CD8-positive, alpha-beta memory T cell (primary cell): Measurements from ENCODE around the gene ARAP2. TPM values are rescaled to one million over a fixed set of nuclear protein-coding genes. Genes with fewer than 3 reads are reported as not detected.

Experiments
- CTCF ChIA-PET: fragments of 350-600 bp; sonication (Branson Sonifier 250); formaldehyde crosslinking; loops from one replicate; lab custom pipeline; 2021; ENCODE audit warnings: antibody characterized with exemption; lab: Charles Lee
- POLR2A ChIA-PET: fragments of 350-600 bp; sonication (Branson Sonifier 250); formaldehyde crosslinking; loops from one replicate; lab custom pipeline; 2021; ENCODE audit warnings: antibody characterized with exemption; lab: Charles Lee
- DNase-seq, 5 donors: peaks; one replicate each; pipeline versions ENCODE4 v3.0.0 to v3.0.0-alpha.2; 2020 to 2022; ENCODE audit warnings: mixed read lengths in 1 of 5
- H3K27ac ChIP-seq: one replicate; pipeline ENCODE4 v1.7.0; 2013; ENCODE audit warnings: low read depth, mild to moderate bottlenecking, low read length, moderate library complexity
- H3K27me3 ChIP-seq: 2 replicates; pipeline ENCODE4 v1.7.0; 2013; ENCODE audit warnings: low read length, mild to moderate bottlenecking; ENCODE audit not compliant: insufficient read depth, poor library complexity, severe bottlenecking
- H3K36me3 ChIP-seq: 2 replicates; pipeline ENCODE4 v1.7.0; 2013; ENCODE audit warnings: mild to moderate bottlenecking, low read length, moderate library complexity; ENCODE audit not compliant: insufficient read depth
- H3K4me1 ChIP-seq: 2 replicates; pipeline ENCODE4 v1.7.0; 2013; ENCODE audit warnings: mild to moderate bottlenecking, low read length, moderate library complexity; ENCODE audit not compliant: insufficient read depth
- H3K4me3 ChIP-seq: 2 replicates; pipeline ENCODE4 v1.7.0; 2013; ENCODE audit warnings: mild to moderate bottlenecking, low read length
- H3K9me3 ChIP-seq: 2 replicates; pipeline ENCODE4 v1.7.0; 2013; ENCODE audit warnings: mild to moderate bottlenecking, low read length
- H3K27ac Mint-ChIP-seq, 8 donors: one replicate each; pipeline ENCODE4 v1.8.0; 2020 to 2021; ENCODE audit warnings: mixed read lengths in 8 of 8, mild to moderate bottlenecking in 6 of 8, inconsistent platforms in 3 of 8, moderate library complexity in 3 of 8
- H3K27me3 Mint-ChIP-seq, 2 donors: one replicate each; pipeline ENCODE4 v1.8.0; 2020 to 2021; ENCODE audit warnings: mixed read lengths in 2 of 2, mild to moderate bottlenecking in 1 of 2, moderate library complexity in 1 of 2
- H3K36me3 Mint-ChIP-seq, 3 donors: one replicate each; pipeline ENCODE4 v1.8.0; 2020 to 2021; ENCODE audit warnings: mixed read lengths in 3 of 3, inconsistent platforms in 1 of 3, mild to moderate bottlenecking in 1 of 3
- H3K4me1 Mint-ChIP-seq, 3 donors: one replicate each; pipeline ENCODE4 v1.8.0; 2020 to 2021; ENCODE audit warnings: mixed read lengths in 3 of 3, inconsistent platforms in 1 of 3, mild to moderate bottlenecking in 1 of 3
- H3K4me3 Mint-ChIP-seq, 7 donors: one replicate each; pipeline ENCODE4 v1.8.0; 2020 to 2021; ENCODE audit warnings: mixed read lengths in 7 of 7, mild to moderate bottlenecking in 6 of 7, moderate library complexity in 4 of 7, inconsistent platforms in 2 of 7
- H3K9me3 Mint-ChIP-seq, 5 donors: one replicate each; pipeline ENCODE4 v1.8.0; 2020 to 2022; ENCODE audit warnings: mixed read lengths in 5 of 5, mild to moderate bottlenecking in 3 of 5, moderate library complexity in 2 of 5, inconsistent platforms in 1 of 5
- polyA plus RNA-seq: library from polyadenylated mRNA; unstranded; fragments of 300-500 nt; fragmentation: Illumina TruSeq; gene quantifications from one replicate; pipeline ENCODE4 v1.2.3, GENCODE V29; 2021
- total RNA-seq, 2 experiments: library from RNA; stranded (reverse); gene quantifications; one replicate each; pipeline ENCODE4 v1.2.3, GENCODE V29; 2021

ARAP2 gene
- total and polyA plus RNA-seq, 3 experiments from 2014 or later = 44.2 to 49.9 (median 49.7) TPM

DNA sequence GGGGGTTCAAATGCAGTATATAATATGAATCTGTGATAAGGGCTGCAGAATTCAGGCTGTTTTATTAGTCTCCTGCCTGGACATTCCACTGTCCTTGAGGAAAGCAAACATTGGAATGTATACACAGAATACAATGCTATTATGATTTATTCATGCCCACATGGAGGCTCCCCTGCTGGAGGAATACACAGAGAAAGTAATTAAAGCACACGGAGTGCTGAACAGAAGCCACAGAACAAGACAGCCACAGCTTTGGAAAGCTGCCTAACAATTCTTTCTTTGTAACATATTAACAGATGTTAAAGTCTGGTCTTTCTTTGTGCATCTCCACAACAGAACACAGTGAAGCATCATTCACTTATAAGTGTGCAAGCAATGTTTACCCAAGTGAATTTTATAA lies 155.8 kb downstream of the ARAP2 start:
- Histone ChIP-seq H3K27me3 (no peaks in the 10 kb centered on the region), H3K4me1 (no peaks in the 10 kb centered on the region), H3K9me3 (no peaks in the 10 kb centered on the region), H3K27ac (no peak overlapping the region), H3K4me3 (no peak overlapping the region), H3K36me3 (no peaks in the 10 kb centered on the region)
- H3K4me3 Mint-ChIP-seq = no peak overlapping the region
- DNase-seq = no peak
- H3K4me1 Mint-ChIP-seq = peaks cover 13 to 41% (median 27%) of the 10 kb centered on the region in 3 donors
- CTCF ChIA-PET = interaction anchor here (1.2 kb wide), 1 partner anchor 311 kb away, joined by 3 read pairs; no protein-coding TSS in a partner anchor
- no peaks in the 10 kb centered on the region for H3K9me3 Mint-ChIP-seq
- peaks cover 0 to 70% (median 18%) of the 10 kb centered on the region in 3 donors for H3K36me3 Mint-ChIP-seq
- H3K27ac Mint-ChIP-seq = peak overlapping the region in 1 of 8 donors; percentile 11
- POLR2A ChIA-PET = no interaction called here
- no peaks in the 10 kb centered on the region for H3K27me3 Mint-ChIP-seq

DNA sequence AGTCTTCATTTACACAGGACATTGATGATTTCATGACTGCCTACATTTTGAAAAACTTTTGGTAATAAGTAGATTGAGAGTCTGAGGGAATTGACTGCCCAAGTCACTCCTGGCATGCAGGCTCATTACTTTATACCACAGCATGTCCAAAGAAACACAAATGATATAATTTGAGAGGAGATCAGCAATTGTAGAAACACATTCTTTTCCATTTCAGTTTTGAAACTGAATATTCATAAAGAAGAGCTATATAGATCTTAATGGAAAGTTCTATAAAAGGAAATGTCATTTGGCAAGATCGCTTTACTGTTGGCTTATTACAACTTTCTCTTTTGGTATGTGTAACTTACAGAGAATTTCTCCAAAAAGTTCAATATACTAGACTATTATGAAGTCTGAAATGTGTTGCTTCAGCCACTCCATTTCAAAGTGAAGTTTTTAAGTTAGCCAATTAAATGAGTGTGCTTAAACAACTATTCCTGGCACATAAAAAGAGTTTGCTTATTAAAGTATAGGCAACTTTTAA lies 158.0 kb downstream of the ARAP2 start:
- CTCF ChIA-PET = no interaction called here
- peaks cover 0 to 54% (median 14%) of the 10 kb centered on the region in 3 donors for H3K36me3 Mint-ChIP-seq
- no peaks in the 10 kb centered on the region for H3K9me3 Mint-ChIP-seq
- H3K4me3 Mint-ChIP-seq = no peak overlapping the region
- H3K27me3 ChIP-seq = no peaks in the 10 kb centered on the region
- no peak for DNase-seq
- peaks cover 13% of the 10 kb centered on the region for H3K36me3 ChIP-seq
- no peak overlapping the region for H3K27ac ChIP-seq
- H3K4me1 Mint-ChIP-seq = peaks cover 13 to 38% (median 28%) of the 10 kb centered on the region in 3 donors
- no peaks in the 10 kb centered on the region for H3K27me3 Mint-ChIP-seq
- H3K4me3 ChIP-seq = no peak overlapping the region
- H3K4me1 ChIP-seq = no peaks in the 10 kb centered on the region
- no peaks in the 10 kb centered on the region for H3K9me3 ChIP-seq
- H3K27ac Mint-ChIP-seq = peak overlapping the region in 5 of 8 donors; percentile 23 to 72 (median 33)
- POLR2A ChIA-PET = no interaction called here

DNA sequence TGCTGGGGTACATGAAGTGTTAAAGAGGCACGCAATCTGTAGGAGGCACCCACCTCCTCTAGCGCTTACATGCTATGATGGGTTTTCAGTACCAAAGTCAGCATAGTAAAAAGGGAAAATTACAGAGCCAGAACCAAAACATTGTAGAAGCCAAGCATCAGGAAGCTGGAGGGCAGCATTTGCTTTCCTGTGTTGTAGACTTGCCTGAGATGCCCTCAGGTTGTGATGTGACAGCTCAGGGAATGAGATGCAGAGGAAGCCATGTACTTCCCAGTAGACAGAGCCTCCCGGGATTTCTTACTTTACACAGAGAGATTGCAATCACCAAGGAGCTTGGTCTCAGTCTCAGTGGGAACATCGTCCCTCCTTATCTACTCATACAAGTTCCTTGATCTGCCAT lies 161.5 kb downstream of the ARAP2 start:
- Mint-ChIP-seq H3K4me3 (no peak overlapping the region), H3K36me3 (peaks cover 4 to 36% (median 4%) of the 10 kb centered on the region in 3 donors), H3K9me3 (no peaks in the 10 kb centered on the region), H3K27ac (peak overlapping the region in 1 of 8 donors; percentile 30), H3K4me1 (peaks cover 3 to 19% (median 15%) of the 10 kb centered on the region in 3 donors), H3K27me3 (no peaks in the 10 kb centered on the region)
- Histone ChIP-seq H3K4me3 (no peak overlapping the region), H3K36me3 (peaks cover 16% of the 10 kb centered on the region), H3K27ac (no peak overlapping the region), H3K9me3 (no peaks in the 10 kb centered on the region), H3K27me3 (no peaks in the 10 kb centered on the region), H3K4me1 (no peaks in the 10 kb centered on the region)
- DNase-seq = no peak
- ChIA-PET CTCF (no interaction called here), POLR2A (no interaction called here)

DNA sequence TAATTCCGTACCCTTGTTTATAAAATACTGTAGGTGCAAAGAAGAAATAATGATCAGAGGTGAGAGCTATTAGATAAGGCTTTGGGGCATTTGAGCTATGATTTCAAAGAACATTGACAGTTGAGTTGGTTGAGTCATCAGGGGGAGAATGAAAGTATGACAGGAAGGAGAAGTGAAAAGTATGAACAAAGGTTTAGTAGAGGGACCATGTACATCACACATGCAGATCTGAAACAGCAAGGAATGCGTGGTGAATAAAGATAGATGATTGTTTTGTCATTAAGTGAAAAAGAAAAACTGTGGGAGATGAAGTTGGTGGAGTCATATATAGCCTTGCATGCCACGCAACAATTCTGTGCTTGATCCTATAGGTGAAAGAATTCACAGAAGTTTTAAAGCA lies 163.1 kb downstream of the ARAP2 start:
- Mint-ChIP-seq H3K4me3 (no peak overlapping the region), H3K4me1 (peaks cover 0 to 12% (median 5%) of the 10 kb centered on the region in 3 donors), H3K36me3 (peaks cover 3 to 26% (median 4%) of the 10 kb centered on the region in 3 donors), H3K27me3 (no peaks in the 10 kb centered on the region), H3K9me3 (no peaks in the 10 kb centered on the region), H3K27ac (no peak overlapping the region)
- H3K36me3 ChIP-seq = peaks cover 16% of the 10 kb centered on the region
- no peaks in the 10 kb centered on the region for H3K9me3 ChIP-seq
- CTCF ChIA-PET = no interaction called here
- no peak overlapping the region for H3K27ac ChIP-seq
- no peaks in the 10 kb centered on the region for H3K27me3 ChIP-seq
- H3K4me1 ChIP-seq = no peaks in the 10 kb centered on the region
- no peak for DNase-seq
- POLR2A ChIA-PET = no interaction called here
- H3K4me3 ChIP-seq = no peak overlapping the region

DNA sequence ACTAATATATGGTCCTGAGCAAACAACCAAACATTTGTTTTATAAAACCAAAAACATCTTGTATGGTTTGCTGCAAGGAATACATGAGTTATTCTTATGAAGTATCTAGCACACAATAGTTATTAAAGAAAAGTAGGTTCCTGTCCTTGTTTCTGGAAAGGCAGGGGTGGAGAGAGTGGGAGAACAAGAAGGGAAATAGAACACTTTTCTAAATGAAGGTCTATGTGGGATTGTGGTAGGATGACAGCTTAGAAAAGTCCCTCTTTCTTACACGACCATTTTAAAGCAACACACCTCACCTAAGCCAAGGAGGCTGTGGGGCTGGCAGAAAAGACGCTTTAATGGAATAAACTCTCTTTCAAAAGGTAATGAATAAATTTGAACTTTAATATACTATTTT lies 164.6 kb downstream of the ARAP2 start:
- Histone ChIP-seq H3K4me1 (no peaks in the 10 kb centered on the region), H3K27me3 (no peaks in the 10 kb centered on the region), H3K4me3 (no peak overlapping the region), H3K9me3 (no peaks in the 10 kb centered on the region), H3K27ac (no peak overlapping the region), H3K36me3 (peaks cover 16% of the 10 kb centered on the region)
- DNase-seq = no peak
- H3K27me3 Mint-ChIP-seq = no peaks in the 10 kb centered on the region
- POLR2A ChIA-PET = no interaction called here
- peaks cover 2 to 19% (median 4%) of the 10 kb centered on the region in 3 donors for H3K36me3 Mint-ChIP-seq
- H3K9me3 Mint-ChIP-seq = no peaks in the 10 kb centered on the region
- H3K4me1 Mint-ChIP-seq = peaks cover 0 to 6% (median 0%) of the 10 kb centered on the region in 3 donors
- no peak overlapping the region for H3K27ac Mint-ChIP-seq
- CTCF ChIA-PET = no interaction called here
- H3K4me3 Mint-ChIP-seq = peak overlapping the region in 1 of 7 donors; percentile 16

DNA sequence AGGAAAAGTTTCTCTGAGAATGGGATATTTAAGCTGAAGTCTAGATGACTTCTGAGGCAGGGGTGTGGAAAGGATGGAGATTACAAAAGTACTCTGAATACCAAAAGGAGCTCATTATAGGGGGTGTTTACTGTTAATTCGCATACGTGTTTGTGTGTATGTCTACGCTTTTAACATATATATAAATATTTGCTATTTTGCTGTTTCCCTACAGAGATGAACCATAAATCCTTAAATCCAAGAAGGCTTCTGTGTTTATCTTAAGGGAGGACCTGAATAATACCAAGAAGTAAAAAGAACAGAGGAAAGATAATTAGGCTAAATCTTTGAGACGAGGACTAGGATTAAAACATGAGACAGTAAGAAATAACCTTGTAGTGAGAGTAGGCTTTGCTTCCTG lies 166.0 kb downstream of the ARAP2 start:
- Histone ChIP-seq H3K27ac (no peak overlapping the region), H3K9me3 (no peaks in the 10 kb centered on the region), H3K27me3 (no peaks in the 10 kb centered on the region), H3K36me3 (peaks cover 23% of the 10 kb centered on the region), H3K4me1 (no peaks in the 10 kb centered on the region), H3K4me3 (no peak overlapping the region)
- ChIA-PET POLR2A (no interaction called here), CTCF (no interaction called here)
- Mint-ChIP-seq H3K27me3 (no peaks in the 10 kb centered on the region), H3K27ac (no peak overlapping the region), H3K4me1 (no peaks in the 10 kb centered on the region), H3K9me3 (no peaks in the 10 kb centered on the region), H3K4me3 (no peak overlapping the region), H3K36me3 (peaks cover 2 to 19% (median 4%) of the 10 kb centered on the region in 3 donors)
- DNase-seq = no peak

DNA sequence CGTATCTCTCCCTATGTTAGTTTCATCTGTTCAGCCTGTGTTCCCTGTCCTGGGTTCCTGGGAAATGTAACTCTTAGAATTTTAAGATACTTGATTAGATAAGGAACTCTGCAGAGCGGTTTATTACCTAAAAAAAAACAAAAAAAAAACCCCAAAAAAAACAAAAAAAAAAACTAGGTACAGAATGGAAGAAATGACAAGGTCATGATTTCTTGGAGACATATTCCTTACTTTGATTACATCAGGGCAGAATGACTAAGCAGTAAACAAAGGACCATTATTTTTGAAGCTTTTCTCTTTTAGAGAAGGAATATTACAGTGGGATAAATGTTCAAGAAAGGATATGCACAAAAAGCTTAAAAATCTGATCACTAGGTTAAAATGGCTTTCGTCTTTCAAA lies 171.8 kb downstream of the ARAP2 start:
- Mint-ChIP-seq H3K27me3 (no peaks in the 10 kb centered on the region), H3K27ac (no peak overlapping the region), H3K4me3 (no peak overlapping the region), H3K9me3 (no peaks in the 10 kb centered on the region), H3K36me3 (peaks cover 5 to 51% (median 19%) of the 10 kb centered on the region in 3 donors), H3K4me1 (no peaks in the 10 kb centered on the region)
- H3K4me3 ChIP-seq = no peak overlapping the region
- DNase-seq = no peak
- no peaks in the 10 kb centered on the region for H3K4me1 ChIP-seq
- no peaks in the 10 kb centered on the region for H3K27me3 ChIP-seq
- no peaks in the 10 kb centered on the region for H3K9me3 ChIP-seq
- H3K36me3 ChIP-seq = peaks cover 12% of the 10 kb centered on the region
- no peak overlapping the region for H3K27ac ChIP-seq
- ChIA-PET CTCF (no interaction called here), POLR2A (no interaction called here)

DNA sequence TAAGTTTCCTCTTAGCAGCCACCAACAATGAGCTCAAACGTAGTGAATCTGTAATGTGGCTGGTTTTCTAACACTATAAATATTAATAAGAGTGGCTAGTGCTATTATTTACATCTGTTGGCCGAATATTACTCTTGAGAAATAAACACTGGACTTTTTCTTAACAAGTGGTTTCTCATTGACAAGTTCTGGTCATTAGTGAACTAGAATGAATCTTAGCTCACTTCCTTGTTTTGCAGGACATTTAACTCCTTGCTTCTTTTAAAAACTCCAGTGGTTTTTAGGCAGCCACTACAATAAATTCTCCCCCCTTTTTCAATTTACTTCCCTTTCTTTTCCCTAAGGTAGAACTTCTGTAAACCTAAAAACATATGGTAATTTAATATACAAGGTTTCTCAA lies 177.2 kb downstream of the ARAP2 start:
- Histone ChIP-seq H3K36me3 (peaks cover 4% of the 10 kb centered on the region), H3K4me1 (no peaks in the 10 kb centered on the region), H3K27ac (no peak overlapping the region), H3K4me3 (no peak overlapping the region), H3K9me3 (no peaks in the 10 kb centered on the region), H3K27me3 (no peaks in the 10 kb centered on the region)
- no peak overlapping the region for H3K4me3 Mint-ChIP-seq
- CTCF ChIA-PET = no interaction called here
- no peaks in the 10 kb centered on the region for H3K9me3 Mint-ChIP-seq
- POLR2A ChIA-PET = no interaction called here
- H3K27ac Mint-ChIP-seq = peak overlapping the region in 5 of 8 donors; percentile 1 to 66 (median 17)
- H3K4me1 Mint-ChIP-seq = peaks cover 0 to 6% (median 0%) of the 10 kb centered on the region in 3 donors
- DNase-seq = no peak
- peaks cover 14 to 61% (median 31%) of the 10 kb centered on the region in 3 donors for H3K36me3 Mint-ChIP-seq
- H3K27me3 Mint-ChIP-seq = no peaks in the 10 kb centered on the region
